ENCODE results near the gene PRDM13.

DNA sequence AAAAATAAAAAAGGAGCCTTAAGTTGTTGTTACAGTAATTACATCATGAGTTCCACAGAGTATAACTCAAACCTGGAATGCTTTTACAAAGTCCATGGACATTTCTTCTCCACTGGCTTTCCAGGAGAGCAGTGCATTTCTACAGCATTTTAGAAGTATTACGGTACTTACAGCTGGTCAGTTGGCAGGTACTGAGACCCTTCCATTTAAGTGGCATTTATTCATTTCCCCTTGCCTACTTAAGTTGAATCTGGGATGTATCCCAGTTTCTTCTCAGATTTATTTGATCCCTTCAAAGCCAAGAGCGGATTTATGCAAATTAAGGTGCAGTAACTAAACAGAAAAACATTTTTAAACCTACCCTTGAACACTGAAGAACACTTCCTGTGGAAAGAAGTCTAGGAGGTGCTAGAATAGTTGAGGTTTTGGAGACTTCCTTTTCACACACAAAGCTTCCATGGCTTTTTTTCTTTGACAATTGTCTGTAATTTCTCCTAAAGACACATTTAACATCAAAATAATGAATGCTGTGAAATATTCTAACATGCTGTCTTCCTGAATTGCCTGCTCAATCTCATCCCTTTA is 3.4 kb downstream of the PRDM13 start:
- no peak for TF ChIP-seq ZNF274 (IDR thresholded peaks at IDR 0.05; ENCODE audit: low read depth, low read length)
- TF ChIP-seq SUZ12 (IDR thresholded peaks at IDR 0.05; ENCODE audit: extremely low read depth, insufficient read depth, insufficient read length), result no peak

Measured in NT2/D1 (cell line).